Smooth muscle cell (in vitro differentiated cells): ENCODE data around the gene L3MBTL4. TPM values are rescaled to one million over a fixed set of nuclear protein-coding genes. Genes with fewer than 3 reads are reported as not detected.

Source experiments
- DNase-seq: peaks from one replicate; lab custom pipeline; 2025; ENCODE audit not compliant: unreplicated experiment; lab: John Stamatoyannopoulos, UW
- H2AFZ ChIP-seq: fragments of 200-600 bp; sonication (generic); 2 replicates; pipeline ENCODE4 v1.6.0; 2016; ENCODE audit warnings: antibody characterized with exemption, low read depth, mild to moderate bottlenecking
- H3F3A ChIP-seq: fragments of 200-600 bp; sonication (generic); 2 replicates; pipeline ENCODE4 v1.6.0; 2017; ENCODE audit warnings: antibody characterized with exemption, low read depth
- H3K27ac ChIP-seq: fragments of 200-600 bp; sonication (generic); 2 replicates; pipeline ENCODE4 v1.5.1; 2016; ENCODE audit warnings: low read depth, mild to moderate bottlenecking
- H3K27me3 ChIP-seq: fragments of 200-600 bp; sonication (generic); 2 replicates; pipeline ENCODE4 v1.6.1; 2016; ENCODE audit warnings: low read depth, mild to moderate bottlenecking
- H3K36me3 ChIP-seq: fragments of 200-600 bp; sonication (generic); 2 replicates; pipeline ENCODE4 v1.5.1; 2016; ENCODE audit warnings: low read depth
- H3K4me1 ChIP-seq: fragments of 200-600 bp; sonication (generic); 2 replicates; pipeline ENCODE4 v1.5.1; 2016; ENCODE audit warnings: low read depth
- H3K4me2 ChIP-seq: fragments of 200-600 bp; sonication (generic); 2 replicates; pipeline ENCODE4 v1.6.0; 2016; ENCODE audit warnings: mild to moderate bottlenecking
- H3K4me3 ChIP-seq: fragments of 200-600 bp; sonication (generic); 2 replicates; pipeline ENCODE4 v1.5.1; 2016; ENCODE audit warnings: mild to moderate bottlenecking
- H3K79me2 ChIP-seq: fragments of 200-600 bp; sonication (generic); 2 replicates; pipeline ENCODE4 v1.6.0; 2016; ENCODE audit warnings: low read depth, mild to moderate bottlenecking
- H3K9ac ChIP-seq: fragments of 200-600 bp; sonication (generic); 2 replicates; pipeline ENCODE4 v1.6.0; 2016; ENCODE audit warnings: low read depth
- H3K9me3 ChIP-seq: fragments of 200-600 bp; sonication (generic); replicated peaks from 2 replicates; pipeline ENCODE4 v1.5.1; 2016; ENCODE audit warnings: low read depth
- H4K20me1 ChIP-seq: fragments of 200-600 bp; sonication (generic); 2 replicates; pipeline ENCODE4 v1.6.0; 2016; ENCODE audit warnings: low read depth
- CTCF ChIP-seq: fragments of 200-600 bp; sonication (generic); IDR thresholded peaks from 2 replicates; pipeline ENCODE4 v1.5.1; 2017; ENCODE audit warnings: borderline replicate concordance, mild to moderate bottlenecking, antibody characterized with exemption; ENCODE audit not compliant: insufficient read depth, poor library complexity, severe bottlenecking
- WGBS: methylation state at CpG from one replicate; pipeline ENCODE4 v1.1.7; 2016; ENCODE audit warnings: low lambda C conversion rate; 5-methylcytosine and 5-hydroxymethylcytosine counted together
- polyA plus RNA-seq: library from polyadenylated mRNA; unstranded; fragments of >200 nt; fragmentation: Nextera tagmentation; extraction: Ambion mirVana; gene quantifications from 2 replicates; pipeline ENCODE4 v1.2.1, GENCODE V29; 2016
- total RNA-seq: library from RNA; depleted of rRNA; stranded (reverse); fragments of >200 nt; gene quantifications from 2 replicates; pipeline ENCODE4 v1.2.3, GENCODE V29; 2014

L3MBTL4 gene
- total and polyA plus RNA-seq, 2 experiments from 2014 or later: 3.4 TPM; not detected in 1

GRCh38 chr18:6311456-6312215, 103.1 kb downstream of the L3MBTL4 start:
- Histone ChIP-seq H3K79me2 (no peaks in the 10 kb centered on the region), H3K4me3 (no peak overlapping the region), H4K20me1 (no peaks in the 10 kb centered on the region), H3F3A (no peaks in the 10 kb centered on the region), H3K4me2 (no peak overlapping the region), H3K9ac (no peak overlapping the region), H3K36me3 (no peaks in the 10 kb centered on the region), H3K9me3 (no peaks in the 10 kb centered on the region), H2AFZ (no peak overlapping the region), H3K4me1 (no peaks in the 10 kb centered on the region), H3K27me3 (no peaks in the 10 kb centered on the region), H3K27ac (no peak overlapping the region)
- TF ChIP-seq CTCF: no peak
- no peak for DNase-seq
- 82% methylated on average over 8 of the region's 8 CpGs for WGBS

- no peaks in the 10 kb centered on the region for H3K79me2 ChIP-seq
- H3F3A ChIP-seq: no peaks in the 10 kb centered on the region
- no peaks in the 10 kb centered on the region for H3K9me3 ChIP-seq
- DNase-seq: no peak
- no peak overlapping the region for H3K27ac ChIP-seq
- no peaks in the 10 kb centered on the region for H4K20me1 ChIP-seq
- H3K4me1 ChIP-seq: no peaks in the 10 kb centered on the region
- H3K4me2 ChIP-seq: no peak overlapping the region
- H3K4me3 ChIP-seq: no peak overlapping the region
- no peaks in the 10 kb centered on the region for H3K36me3 ChIP-seq
- TF ChIP-seq CTCF: no peak
- WGBS: 86% methylated on average over 2 of the region's 2 CpGs
- H3K27me3 ChIP-seq: no peaks in the 10 kb centered on the region
- H3K9ac ChIP-seq: no peak overlapping the region
- H2AFZ ChIP-seq: no peak overlapping the region
Observed at GRCh38 chr18:6310714-6311113, 104.0 kb downstream of the L3MBTL4 start.

- H3K4me3 ChIP-seq: no peak overlapping the region
- no peaks in the 10 kb centered on the region for H3K9me3 ChIP-seq
- no peaks in the 10 kb centered on the region for H3K36me3 ChIP-seq
- DNase-seq: no peak
- no peaks in the 10 kb centered on the region for H3F3A ChIP-seq
- no peak overlapping the region for H2AFZ ChIP-seq
- TF ChIP-seq CTCF: no peak
- H3K4me1 ChIP-seq: no peaks in the 10 kb centered on the region
- no peak overlapping the region for H3K9ac ChIP-seq
- no peaks in the 10 kb centered on the region for H4K20me1 ChIP-seq
- H3K79me2 ChIP-seq: no peaks in the 10 kb centered on the region
- H3K4me2 ChIP-seq: no peak overlapping the region
- no peaks in the 10 kb centered on the region for H3K27me3 ChIP-seq
- 89% methylated on average over 2 of the region's 2 CpGs for WGBS
- H3K27ac ChIP-seq: no peak overlapping the region
Observed at GRCh38 chr18:6297875-6298274, 116.8 kb downstream of the L3MBTL4 start.

- no peak for DNase-seq
Observed at GRCh38 chr18:6294148-6294784, 120.4 kb downstream of the L3MBTL4 start.

More at GRCh38 chr18:6294148-6294784, 120.4 kb downstream of the L3MBTL4 start:
- Histone ChIP-seq H3K4me3 (no peak overlapping the region), H3F3A (no peaks in the 10 kb centered on the region), H3K4me1 (no peaks in the 10 kb centered on the region), H3K79me2 (no peaks in the 10 kb centered on the region), H3K27me3 (no peaks in the 10 kb centered on the region), H2AFZ (no peak overlapping the region), H3K9ac (no peak overlapping the region), H4K20me1 (no peaks in the 10 kb centered on the region), H3K36me3 (no peaks in the 10 kb centered on the region), H3K27ac (no peak overlapping the region), H3K9me3 (no peaks in the 10 kb centered on the region), H3K4me2 (no peak overlapping the region)
- no peak for TF ChIP-seq CTCF
- 57% methylated on average over 4 of the region's 4 CpGs for WGBS
